Fibroblast of lung (primary cell): ENCODE results near the gene SMPDL3B.

Experiments
- EZH2 ChIP-seq: IDR thresholded peaks from 2 replicates; pipeline ENCODE4 v1.5.1; 2012; ENCODE audit warnings: low read length, control low read depth, mild to moderate bottlenecking; ENCODE audit errors: missing control alignments
- TF ChIP-seq, protein P1 (sequence below), 2 donors: IDR thresholded peaks in 1 of 2; conservative IDR thresholded peaks in 1 of 2; 1 replicate in 1 of 2; 2 replicates in 1 of 2; pipeline ENCODE4 v1.5.1; 2011 to 2012; ENCODE audit warnings: low read length in 2 of 2, control low read depth in 1 of 2, inconsistent platforms in 1 of 2, low read depth in 1 of 2, mild to moderate bottlenecking in 1 of 2

- TF ChIP-seq EZH2 = no peak
- TF ChIP-seq, protein P1, sequence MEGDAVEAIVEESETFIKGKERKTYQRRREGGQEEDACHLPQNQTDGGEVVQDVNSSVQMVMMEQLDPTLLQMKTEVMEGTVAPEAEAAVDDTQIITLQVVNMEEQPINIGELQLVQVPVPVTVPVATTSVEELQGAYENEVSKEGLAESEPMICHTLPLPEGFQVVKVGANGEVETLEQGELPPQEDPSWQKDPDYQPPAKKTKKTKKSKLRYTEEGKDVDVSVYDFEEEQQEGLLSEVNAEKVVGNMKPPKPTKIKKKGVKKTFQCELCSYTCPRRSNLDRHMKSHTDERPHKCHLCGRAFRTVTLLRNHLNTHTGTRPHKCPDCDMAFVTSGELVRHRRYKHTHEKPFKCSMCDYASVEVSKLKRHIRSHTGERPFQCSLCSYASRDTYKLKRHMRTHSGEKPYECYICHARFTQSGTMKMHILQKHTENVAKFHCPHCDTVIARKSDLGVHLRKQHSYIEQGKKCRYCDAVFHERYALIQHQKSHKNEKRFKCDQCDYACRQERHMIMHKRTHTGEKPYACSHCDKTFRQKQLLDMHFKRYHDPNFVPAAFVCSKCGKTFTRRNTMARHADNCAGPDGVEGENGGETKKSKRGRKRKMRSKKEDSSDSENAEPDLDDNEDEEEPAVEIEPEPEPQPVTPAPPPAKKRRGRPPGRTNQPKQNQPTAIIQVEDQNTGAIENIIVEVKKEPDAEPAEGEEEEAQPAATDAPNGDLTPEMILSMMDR (conservative IDR thresholded peaks at IDR 0.05 in 1 of 2, IDR thresholded peaks at IDR 0.05 in 1 of 2; ENCODE audit: low read depth in 1 of 2, low read length in 2 of 2) = no peak
Observed at GRCh38 chr1:27949027-27949426, 14.2 kb downstream of the SMPDL3B start.
